KOPT-K1 (cell line): ENCODE measurements around the gene OSGIN1.
"Not testable (repeated sequence)": the region's sequence is repeated elsewhere in the genome, so short reads cannot be mapped to it uniquely, and the experiment has no call there.

Experiments used
- H3K27ac ChIP-seq: fragments of 200-600 bp; sonication (generic); 2 replicates; pipeline ENCODE4 v1.5.1; 2016; ENCODE audit warnings: antibody characterized with exemption, mild to moderate bottlenecking, low read depth, low read length; ENCODE audit not compliant: poor library complexity, severe bottlenecking
- H3K36me3 ChIP-seq: fragments of 200-600 bp; sonication (generic); 2 replicates; pipeline ENCODE4 v1.5.1; 2017; ENCODE audit warnings: antibody characterized with exemption, mild to moderate bottlenecking, low read length, moderate library complexity; ENCODE audit not compliant: insufficient read depth
- H3K9me3 ChIP-seq: fragments of 200-600 bp; sonication (generic); 2 replicates; pipeline ENCODE4 v1.5.1; 2017; ENCODE audit warnings: antibody characterized with exemption, low read length, mild to moderate bottlenecking; ENCODE audit not compliant: insufficient read depth, poor library complexity, severe bottlenecking

OSGIN1 gene

DNA sequence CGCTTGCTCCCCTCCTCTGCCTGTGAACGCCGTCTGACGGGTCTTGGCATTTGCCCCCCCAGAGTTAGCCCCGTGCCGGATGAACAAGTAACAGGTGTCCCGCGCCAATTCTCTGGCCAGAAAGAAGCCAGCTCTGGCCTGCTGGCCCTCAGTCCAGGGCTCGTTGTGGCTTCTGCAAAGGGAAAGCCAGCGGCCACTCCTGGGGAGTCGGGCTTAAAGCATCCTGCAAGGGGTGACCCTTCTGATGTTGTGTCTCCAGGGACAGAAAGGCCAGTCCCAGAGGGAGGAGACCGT lies 18.4 kb upstream of the OSGIN1 start:
- H3K27ac ChIP-seq, result no peak overlapping the region
- no peaks in the 10 kb centered on the region for H3K9me3 ChIP-seq
- no peaks in the 10 kb centered on the region for H3K36me3 ChIP-seq

DNA sequence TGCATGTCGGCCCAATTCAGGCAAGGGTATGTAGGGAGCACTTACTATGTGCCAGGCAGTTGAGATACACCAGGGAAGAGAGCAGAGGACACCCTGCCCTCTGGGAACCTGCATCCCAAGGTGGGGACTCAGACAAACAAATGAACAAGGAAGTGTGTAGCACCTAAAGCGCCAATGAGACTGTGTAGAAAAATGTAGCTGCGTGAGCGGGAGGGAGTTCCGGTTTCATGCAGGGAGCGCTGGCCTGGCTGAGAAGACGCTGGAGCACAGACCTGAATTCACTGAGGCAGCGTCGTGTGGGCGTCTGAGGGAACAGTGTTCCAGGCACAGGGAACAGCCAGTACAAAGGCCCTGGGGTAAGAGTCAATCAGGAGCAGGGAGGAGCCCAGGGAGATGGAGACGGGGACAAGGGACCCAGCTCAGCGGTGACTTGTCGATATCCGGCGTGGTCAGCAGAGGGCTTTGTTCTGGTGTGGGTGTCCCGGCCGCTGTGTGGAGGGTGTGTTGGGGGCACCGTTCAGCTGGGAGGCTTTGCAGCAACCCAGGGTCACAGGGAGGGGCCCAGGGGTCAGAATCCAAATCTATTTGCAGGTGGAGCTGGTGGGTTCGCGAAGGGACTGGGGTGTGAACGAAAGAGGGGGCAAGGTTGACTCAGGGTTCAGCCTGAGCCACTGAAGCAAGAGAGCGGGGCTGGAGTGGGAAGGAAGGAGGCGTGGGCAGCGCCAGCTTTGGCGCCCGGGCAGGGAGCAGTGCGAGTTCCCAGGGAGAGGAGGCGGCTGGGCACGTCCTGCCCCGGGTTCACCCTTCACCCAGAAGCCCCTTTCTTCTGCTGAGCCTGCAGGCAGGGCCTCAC lies 17.8 kb upstream of the OSGIN1 start:
- no peaks in the 10 kb centered on the region for H3K9me3 ChIP-seq

DNA sequence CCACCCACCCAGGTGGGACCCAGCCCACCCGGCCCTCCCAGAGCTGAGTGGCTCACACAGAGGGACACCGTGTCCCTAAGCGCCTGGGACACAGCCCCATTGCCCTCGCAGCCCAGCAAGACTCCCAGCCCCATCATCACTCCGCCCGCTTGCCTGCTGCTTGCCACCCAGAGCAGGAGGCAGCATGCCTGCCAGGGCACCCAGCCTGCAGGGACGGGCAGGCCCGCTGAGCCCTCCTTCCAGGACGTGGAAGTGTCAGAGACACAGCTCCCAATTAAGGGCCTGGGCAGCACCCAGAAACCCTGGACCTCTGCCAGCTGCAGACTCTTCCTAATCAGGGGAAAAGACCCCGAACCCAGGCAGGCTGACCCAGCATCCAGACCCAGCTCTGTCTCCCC lies 17.2 kb upstream of the OSGIN1 start:
- Histone ChIP-seq H3K27ac (no peak overlapping the region), H3K36me3 (no peaks in the 10 kb centered on the region), H3K9me3 (no peaks in the 10 kb centered on the region)

More for the DNA sequence above, 17.8 kb upstream of the OSGIN1 start:
- Histone ChIP-seq H3K36me3 (no peaks in the 10 kb centered on the region), H3K27ac (no peak overlapping the region)

DNA sequence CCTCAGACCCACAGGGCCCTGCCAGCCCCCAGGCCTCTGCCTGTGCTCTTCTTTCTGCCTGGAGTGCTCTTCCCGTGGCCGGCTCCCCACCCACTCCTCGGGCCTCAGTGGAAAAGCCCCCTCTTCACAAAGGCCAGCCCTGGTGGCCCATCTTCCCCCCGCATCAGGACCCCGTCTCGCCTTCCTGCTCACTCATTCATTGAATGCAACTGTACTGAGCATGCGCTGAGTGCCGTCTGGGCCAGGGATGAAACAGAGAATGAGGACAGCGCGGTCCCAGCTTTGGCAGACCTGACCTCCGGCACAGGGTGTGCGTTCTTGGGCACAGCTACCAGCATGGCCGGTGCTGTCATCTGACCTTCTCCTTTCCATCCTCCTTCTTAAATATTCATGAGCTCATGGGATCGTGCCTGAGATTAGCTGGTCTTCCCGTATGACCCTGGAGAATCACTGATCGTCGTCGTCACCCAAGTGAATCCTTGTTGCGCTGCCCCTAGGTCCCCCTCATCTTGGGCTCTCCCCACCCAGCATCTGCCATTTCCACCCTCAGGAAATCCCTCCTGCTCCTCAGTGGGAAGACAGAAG lies 16.4 kb upstream of the OSGIN1 start:
- Histone ChIP-seq H3K9me3 (no peaks in the 10 kb centered on the region), H3K27ac (no peak overlapping the region), H3K36me3 (no peaks in the 10 kb centered on the region)

DNA sequence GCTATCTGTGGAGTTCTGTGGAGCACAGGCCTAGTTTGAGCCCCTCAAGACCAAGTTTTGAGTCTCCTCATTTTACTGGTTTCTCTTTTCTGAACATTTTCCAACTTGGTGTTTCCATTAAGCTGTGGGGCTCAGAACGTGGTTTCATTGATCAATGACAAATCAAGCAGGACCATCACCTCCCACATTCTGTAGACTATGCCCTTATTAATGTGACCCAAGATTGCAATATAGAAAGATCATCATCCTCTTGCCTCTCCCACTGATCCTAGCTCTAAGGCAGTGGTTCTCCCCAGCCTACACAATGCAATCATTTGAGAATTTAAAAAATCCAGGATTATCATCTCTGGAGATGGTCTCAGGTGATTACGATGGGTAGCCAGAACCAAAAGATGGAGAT lies 15.8 kb upstream of the OSGIN1 start:
- Histone ChIP-seq H3K27ac (no peak overlapping the region), H3K36me3 (no peaks in the 10 kb centered on the region), H3K9me3 (no peaks in the 10 kb centered on the region)

DNA sequence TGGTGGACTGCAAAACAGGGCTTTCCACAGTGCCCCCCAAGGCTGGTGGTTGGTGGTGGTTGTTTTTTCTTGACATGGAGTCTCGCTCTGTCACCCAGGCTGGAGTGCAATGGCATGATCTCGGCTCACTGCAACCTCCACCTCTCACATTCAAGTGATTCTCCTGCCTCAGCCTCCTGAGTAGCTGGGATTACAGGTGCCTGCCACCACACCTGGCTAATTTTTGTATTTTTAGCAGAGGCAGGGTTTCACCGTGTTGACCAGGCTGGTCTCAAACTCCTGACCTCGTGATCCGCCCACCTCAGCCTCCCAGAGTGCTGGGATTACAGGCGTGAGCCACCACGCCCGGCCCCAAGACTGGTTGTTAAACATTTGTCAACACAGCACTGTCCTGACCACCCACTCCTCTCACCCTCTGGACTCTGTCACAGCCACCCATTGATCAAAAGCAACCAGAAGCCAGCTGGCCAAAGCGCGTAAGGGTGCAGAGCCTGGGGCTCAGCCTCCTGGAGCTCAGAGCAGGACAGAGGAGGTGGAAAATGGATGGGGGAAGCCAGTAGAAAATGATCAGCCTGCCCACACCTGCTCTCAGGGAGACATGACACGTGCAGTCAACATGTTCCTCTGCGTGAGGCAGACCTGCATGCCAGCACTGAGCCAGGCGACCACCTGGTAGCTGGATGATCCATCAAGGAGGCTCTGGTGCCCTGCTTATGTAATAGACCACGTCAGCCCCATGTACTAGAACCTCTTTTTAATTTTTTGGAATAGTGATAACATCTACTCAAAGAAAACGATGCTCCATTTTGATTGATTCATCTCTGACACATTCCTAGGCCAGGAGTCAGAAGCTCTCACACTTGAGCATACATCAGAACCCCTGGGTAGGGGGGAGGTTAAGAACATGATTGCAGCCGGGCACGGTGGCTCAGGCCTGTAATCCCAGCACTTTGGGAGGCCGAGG lies 14.8 kb upstream of the OSGIN1 start:
- Histone ChIP-seq H3K9me3 (no peaks in the 10 kb centered on the region), H3K27ac (no peak overlapping the region), H3K36me3 (no peaks in the 10 kb centered on the region)

DNA sequence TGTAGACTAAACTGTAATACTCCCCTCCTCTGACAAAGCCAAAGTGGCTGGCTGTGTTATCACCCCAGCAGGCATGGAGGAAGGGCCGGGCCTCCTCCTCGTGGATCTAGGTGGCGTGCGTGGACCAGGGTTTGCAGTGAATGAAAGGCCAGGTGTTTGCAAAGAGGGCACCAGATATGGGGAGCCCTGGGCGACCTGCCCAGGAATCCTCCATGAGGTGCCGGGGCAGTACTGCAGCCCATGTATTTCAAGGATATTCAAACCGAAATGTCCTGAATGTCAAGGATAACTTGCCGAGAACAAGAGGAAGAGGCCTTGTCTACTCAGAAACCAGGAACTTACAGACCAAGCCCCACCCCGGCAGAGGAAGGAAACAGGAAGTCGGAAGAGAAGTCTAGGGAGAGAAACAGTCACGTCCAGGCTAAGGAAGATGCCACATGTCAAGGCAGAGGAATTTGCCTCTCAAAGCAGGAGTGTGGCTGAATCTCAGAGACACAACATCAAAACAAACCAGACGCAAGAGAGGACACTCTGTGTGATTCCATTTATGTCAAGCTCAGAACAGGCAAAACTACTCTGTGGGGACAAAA lies 13.7 kb upstream of the OSGIN1 start:
- Histone ChIP-seq H3K27ac (no peak overlapping the region), H3K36me3 (no peaks in the 10 kb centered on the region), H3K9me3 (no peaks in the 10 kb centered on the region)

DNA sequence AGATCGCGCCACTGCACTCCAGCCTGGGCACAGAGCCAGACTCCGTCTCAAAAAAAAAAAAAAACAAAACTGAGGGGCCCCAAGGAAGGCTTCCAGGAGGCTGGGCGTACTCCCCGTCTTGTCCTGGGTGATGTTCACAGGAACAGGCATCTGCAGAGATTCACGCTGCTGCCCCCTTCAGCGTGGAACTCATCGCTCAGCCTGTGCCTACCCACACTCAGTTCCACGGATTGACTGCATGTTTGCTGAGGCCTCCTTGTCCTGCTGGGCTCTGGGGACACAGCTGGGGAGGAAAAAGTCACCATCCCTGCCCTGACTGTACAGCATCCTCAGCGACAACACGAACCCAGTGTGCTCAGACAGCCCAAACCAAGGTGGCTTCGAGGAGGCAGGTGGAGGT lies 12.9 kb upstream of the OSGIN1 start:
- H3K27ac ChIP-seq, result no peak overlapping the region
- no peaks in the 10 kb centered on the region for H3K36me3 ChIP-seq
- H3K9me3 ChIP-seq, result no peaks in the 10 kb centered on the region

DNA sequence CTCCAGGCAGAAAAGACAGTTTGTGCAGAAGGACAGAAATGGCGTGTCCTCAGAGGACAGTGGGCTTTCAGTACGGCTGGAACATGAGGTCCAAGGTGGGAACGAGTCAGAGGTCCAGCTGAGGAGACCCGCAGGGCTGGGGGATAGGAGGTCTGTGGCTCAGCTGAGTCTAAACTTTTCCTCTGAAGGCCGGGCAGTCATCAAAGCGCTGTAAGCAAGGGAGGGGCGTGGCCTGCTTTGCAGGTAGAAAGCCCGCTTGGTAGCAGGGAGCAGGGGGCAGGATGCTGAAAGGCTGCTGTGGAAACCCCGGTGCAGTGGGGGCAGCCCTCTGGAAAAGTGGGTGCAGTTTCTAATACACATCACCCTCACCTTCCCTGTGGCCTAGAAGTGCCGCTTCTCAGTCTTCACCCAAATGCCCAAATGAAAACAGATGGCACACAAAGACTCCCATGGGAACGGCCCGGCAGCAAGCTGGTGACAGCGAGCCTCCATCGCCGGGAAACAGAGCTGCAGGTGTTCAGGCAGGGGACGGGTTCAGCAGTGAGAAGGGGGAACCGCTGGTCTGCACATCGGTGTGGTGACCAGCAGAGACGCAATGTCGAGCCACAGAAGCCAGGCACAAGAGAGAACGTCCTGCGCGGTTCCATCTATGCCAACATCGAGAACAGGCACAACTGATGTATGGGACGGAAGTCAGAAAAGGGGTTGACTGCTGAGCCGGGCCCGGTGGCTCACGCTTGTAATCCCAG lies 12.2 kb upstream of the OSGIN1 start:
- H3K36me3 ChIP-seq, result no peaks in the 10 kb centered on the region
- no peak overlapping the region for H3K27ac ChIP-seq
- no peaks in the 10 kb centered on the region for H3K9me3 ChIP-seq

DNA sequence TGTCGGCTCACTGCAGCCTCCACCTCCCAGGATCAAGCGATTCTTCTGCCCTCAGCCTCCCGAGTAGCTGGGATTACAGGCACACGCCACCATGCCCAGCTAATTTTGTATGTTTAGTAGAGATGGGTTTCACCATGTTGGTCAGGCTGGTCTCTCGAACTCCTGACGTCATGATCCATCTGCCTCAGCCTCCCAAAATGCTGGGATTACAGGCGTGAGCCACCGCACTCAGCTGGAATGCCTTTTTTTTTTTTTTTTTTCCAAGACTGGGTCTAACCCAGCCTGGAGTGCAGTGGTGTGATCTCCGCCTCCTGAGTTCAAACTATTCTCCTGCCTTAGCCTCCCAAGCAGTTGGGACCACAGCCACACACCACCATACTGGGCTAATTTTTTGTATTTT lies 11.5 kb upstream of the OSGIN1 start:
- not testable (repeated sequence) for H3K36me3 ChIP-seq, H3K27ac ChIP-seq, H3K9me3 ChIP-seq

DNA sequence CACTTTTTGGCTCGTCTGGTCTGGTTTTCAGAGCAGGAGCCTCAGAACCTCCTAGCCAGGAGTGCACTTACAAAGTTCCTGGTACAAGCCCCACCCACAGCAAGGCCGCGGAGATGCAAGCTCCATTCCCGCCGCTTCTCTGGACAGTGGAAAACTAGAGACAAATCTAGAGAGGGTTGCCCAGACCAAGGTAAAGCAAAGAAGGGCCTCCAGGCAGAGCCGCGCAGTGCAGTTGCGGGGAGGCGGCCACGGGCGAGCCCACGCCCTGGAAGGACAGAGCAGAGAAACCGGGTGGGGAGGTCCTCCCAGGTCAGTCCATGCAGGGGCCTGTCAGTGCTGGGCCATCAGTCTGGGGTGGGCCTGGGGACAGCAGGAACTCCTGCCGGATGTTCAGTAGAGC lies 11.0 kb upstream of the OSGIN1 start:
- no peaks in the 10 kb centered on the region for H3K36me3 ChIP-seq
- H3K9me3 ChIP-seq, result no peaks in the 10 kb centered on the region
- no peak overlapping the region for H3K27ac ChIP-seq

DNA sequence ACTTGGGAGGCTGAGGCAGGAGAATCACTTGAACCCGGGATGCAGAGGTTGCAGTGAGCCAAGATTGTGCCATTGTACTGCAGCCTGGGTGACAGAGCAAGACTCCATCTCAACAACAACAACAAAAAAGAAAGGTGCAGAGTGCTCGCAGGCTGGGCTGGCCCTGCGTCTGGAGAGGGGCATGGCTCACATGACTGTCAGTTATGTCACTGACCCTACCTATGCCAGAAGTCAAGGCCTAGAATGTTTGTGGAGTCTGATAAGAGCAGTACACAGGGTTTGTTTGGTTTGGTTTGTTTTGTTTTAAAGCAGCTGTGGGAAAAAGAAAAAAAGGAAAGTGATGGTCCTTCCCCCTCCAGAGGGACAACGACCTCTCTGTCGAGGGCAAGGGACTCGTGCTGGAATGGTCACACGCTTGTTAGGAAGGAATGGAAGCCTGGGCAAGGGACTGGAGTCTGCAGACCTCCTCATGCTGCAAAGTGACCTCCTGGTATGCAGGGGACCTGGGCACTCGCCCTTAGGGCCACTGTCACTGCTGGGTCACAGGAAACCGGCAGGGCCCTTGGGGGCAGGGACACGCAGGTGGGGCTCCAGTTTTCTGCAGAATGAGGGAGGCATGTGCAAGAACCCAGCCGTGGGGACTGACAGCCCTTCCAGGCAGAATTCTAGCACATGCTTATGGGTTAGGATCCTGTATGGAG lies 10.1 kb upstream of the OSGIN1 start:
- Histone ChIP-seq H3K9me3 (no peaks in the 10 kb centered on the region), H3K27ac (no peak overlapping the region), H3K36me3 (no peaks in the 10 kb centered on the region)

DNA sequence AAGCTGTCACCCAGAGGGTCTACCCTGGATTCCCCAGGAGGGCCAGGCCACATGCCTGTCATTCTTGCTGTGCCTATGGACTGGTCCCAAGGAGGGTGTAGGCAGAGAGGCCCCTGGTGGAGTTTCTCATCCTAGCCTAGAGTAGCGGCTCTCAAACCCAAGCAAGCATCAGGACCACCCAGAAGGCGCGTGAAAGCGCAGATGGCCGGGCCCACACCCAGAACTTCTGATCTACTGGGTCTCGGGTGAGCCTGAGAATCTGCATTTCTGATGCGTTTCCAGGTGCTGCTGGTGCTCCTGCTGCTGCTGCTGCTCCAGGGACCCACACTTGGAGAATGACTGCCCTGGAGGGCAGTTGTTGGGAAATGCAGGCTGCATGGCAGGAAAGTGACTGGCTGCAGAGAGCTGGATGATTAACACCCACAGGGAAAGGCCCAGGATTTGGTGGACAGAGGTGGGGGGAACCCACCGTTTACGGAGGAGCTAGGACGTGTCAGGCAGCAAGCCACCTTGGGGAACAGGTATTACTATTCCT lies 9.5 kb upstream of the OSGIN1 start:
- no peak overlapping the region for H3K27ac ChIP-seq
- H3K36me3 ChIP-seq, result no peaks in the 10 kb centered on the region
- no peaks in the 10 kb centered on the region for H3K9me3 ChIP-seq

DNA sequence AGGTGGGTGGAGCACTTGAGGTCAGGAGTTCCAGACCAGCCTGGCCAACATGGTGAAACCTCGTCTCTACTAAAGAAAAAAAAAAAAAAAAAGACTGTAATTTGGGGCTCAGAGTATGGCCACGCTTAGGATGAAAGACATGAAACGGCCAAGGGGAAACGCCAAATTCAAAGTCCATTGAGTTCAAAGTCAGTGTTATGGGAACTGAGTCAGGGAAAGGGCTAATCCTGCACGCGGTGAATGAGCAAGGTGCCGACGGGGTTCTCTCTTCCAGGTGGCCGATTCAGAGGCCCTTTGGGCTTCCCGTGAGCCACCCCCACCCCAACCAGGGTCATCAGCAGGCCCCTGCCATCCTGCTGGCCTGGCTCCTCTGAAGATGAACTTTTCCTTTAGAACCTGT lies 7.5 kb upstream of the OSGIN1 start:
- Histone ChIP-seq H3K27ac (no peak overlapping the region), H3K9me3 (no peaks in the 10 kb centered on the region), H3K36me3 (no peaks in the 10 kb centered on the region)
